ENCODE data around the gene ESRRG. TPM values are rescaled to one million over a fixed set of nuclear protein-coding genes. Genes with fewer than 3 reads are reported as not detected.

ESRRG gene
- total and polyA plus RNA-seq, 2 donors (not counting 3 experiments of a cell fraction or from before 2014, with no cell fraction given) = not detected

GRCh38 chr1:216459651-216460207 lies 263.5 kb downstream of the ESRRG start:
- Histone ChIP-seq H3K9me1 (replicated peaks; ENCODE audit: control insufficient read depth, extremely low read depth, insufficient read depth, low read length) (no peaks in the 10 kb centered on the region), H3K4me3 (replicated peaks in 1 of 3; ENCODE audit: insufficient read depth in 1 of 3, low read depth in 1 of 3, low read length in 3 of 3) (no peak overlapping the region), H3K27ac (ENCODE audit: insufficient read depth, low read depth, low read length) (no peak overlapping the region), H3K4me1 (ENCODE audit: control insufficient read depth, extremely low read depth, insufficient read depth, low read length) (no peaks in the 10 kb centered on the region), H3K27me3 (ENCODE audit: control insufficient read depth in 2 of 2, insufficient read depth in 2 of 2, low read length in 2 of 2) (no peaks in the 10 kb centered on the region), H3K4me2 (ENCODE audit: insufficient read depth, low read length) (no peak overlapping the region), H3K36me3 (ENCODE audit: control insufficient read depth in 2 of 2, extremely low read depth in 1 of 2, insufficient read depth in 2 of 2, low read length in 2 of 2) (no peaks in the 10 kb centered on the region), H3K9ac (replicated peaks; ENCODE audit: extremely low read depth, insufficient read depth, low read length) (no peak overlapping the region), H2AFZ (ENCODE audit: low read depth, low read length) (no peak overlapping the region), H3K9me3 (replicated peaks; ENCODE audit: control insufficient read depth, insufficient read depth, low read length) (peaks cover 2% of the 10 kb centered on the region), H4K20me1 (replicated peaks; ENCODE audit: control insufficient read depth, extremely low read depth, insufficient read depth, low read length) (no peaks in the 10 kb centered on the region), H3K79me2 (ENCODE audit: control insufficient read depth, insufficient read depth, low read length) (no peaks in the 10 kb centered on the region)
- BruUV-seq (replicated peaks) = no TSS peak
- intact Hi-C loops (cut with micrococcal nuclease) (no loop called here), dilution Hi-C loops (cut with MboI; ENCODE audit: extremely low pct_ligation_motif_present, low sequenced_read_pairs) (no loop called here)
- no peak for TF ChIP-seq POLR2AphosphoS5 (IDR thresholded peaks at IDR 0.05; ENCODE audit: insufficient read depth, low read depth, low read length)
- TF ChIP-seq GATA2 (IDR thresholded peaks at IDR 0.05; ENCODE audit: insufficient read depth, insufficient read length, low read depth, low read length) = no peak
- no peak for TF ChIP-seq MAX (IDR thresholded peaks at IDR 0.05; ENCODE audit: insufficient read depth, insufficient read length)
- no peak for TF ChIP-seq FOS (IDR thresholded peaks at IDR 0.05; ENCODE audit: borderline replicate concordance, insufficient read depth, low read length)
- no peak for TF ChIP-seq CTCF (IDR thresholded peaks at IDR 0.05; ENCODE audit: extremely low read depth in 1 of 2, insufficient read depth in 1 of 2, low read depth in 1 of 2, low read length in 2 of 2)
- TF ChIP-seq POLR2A (IDR thresholded peaks at IDR 0.05; ENCODE audit: low read depth, low read length) = no peak
- TF ChIP-seq MYC (IDR thresholded peaks at IDR 0.05; ENCODE audit: low read depth, low read length) = no peak
- no peak for TF ChIP-seq JUN (IDR thresholded peaks at IDR 0.05; ENCODE audit: borderline replicate concordance, insufficient read depth, insufficient read length, low read depth)
- TF ChIP-seq EZH2 (IDR thresholded peaks at IDR 0.05; ENCODE audit: borderline replicate concordance, low read depth, low read length, severe bottlenecking) = no peak
- FAIRE-seq (no peak), DNase-seq (ENCODE audit: low read depth, low spot score) (no peak)
- ChIA-PET POLR2A (no interaction called here), CTCF (no interaction called here)
